GM18868 (cell line): ENCODE data around the gene KCNJ11.

Experiments
- ATAC-seq: cut with Tn5 transposase; IDR thresholded peaks from one replicate; pipeline ENCODE4 v1.9.1; 2021; ENCODE audit warnings: mild to moderate bottlenecking, moderate library complexity; ENCODE audit not compliant: unreplicated experiment

KCNJ11 gene

GRCh38 chr11:17392872-17393271 lies 4.4 kb upstream of the KCNJ11 start:
- ATAC-seq, result no peak

- no peak for ATAC-seq
Measured at GRCh38 chr11:17391493-17392355, 3.3 kb upstream of the KCNJ11 start.

- no peak for ATAC-seq
Measured at GRCh38 chr11:17389957-17390649, 1.6 kb upstream of the KCNJ11 start.

- peak; percentile 65 for ATAC-seq
Measured at GRCh38 chr11:17389211-17389956, 925 bp upstream of the KCNJ11 start.

GRCh38 chr11:17387811-17388210 lies 648 bp downstream of the KCNJ11 start:
- no peak for ATAC-seq

- ATAC-seq, result no peak
Measured at GRCh38 chr11:17387254-17387653, 1.2 kb downstream of the KCNJ11 start.

- peak; percentile 76 for ATAC-seq
Measured at GRCh38 chr11:17386331-17387084, 2.0 kb downstream of the KCNJ11 start.

- no peak for ATAC-seq
Measured at GRCh38 chr11:17385926-17386325, 2.5 kb downstream of the KCNJ11 start.

- no peak for ATAC-seq
Measured at GRCh38 chr11:17385492-17385891, 3.0 kb downstream of the KCNJ11 start.

- ATAC-seq, result peak; percentile 54
Measured at GRCh38 chr11:17384002-17384511, 4.4 kb downstream of the KCNJ11 start.

GRCh38 chr11:17383461-17383860 lies 5.0 kb downstream of the KCNJ11 start:
- peak; percentile 5 for ATAC-seq

- no peak for ATAC-seq
Measured at GRCh38 chr11:17382046-17382728, 6.3 kb downstream of the KCNJ11 start.

GRCh38 chr11:17381156-17381555 lies 7.3 kb downstream of the KCNJ11 start:
- no peak for ATAC-seq

- ATAC-seq, result no peak
Measured at GRCh38 chr11:17379383-17380180, 8.9 kb downstream of the KCNJ11 start.

- ATAC-seq, result no peak
Measured at GRCh38 chr11:17378655-17379054, 9.8 kb downstream of the KCNJ11 start.

GRCh38 chr11:17376493-17376892 lies 12.0 kb downstream of the KCNJ11 start:
- no peak for ATAC-seq

- ATAC-seq, result no peak
Measured at GRCh38 chr11:17375547-17375946, 12.9 kb downstream of the KCNJ11 start.

- no peak for ATAC-seq
Measured at GRCh38 chr11:17371614-17372013, 16.8 kb downstream of the KCNJ11 start.

GRCh38 chr11:17369684-17370243 lies 18.7 kb downstream of the KCNJ11 start:
- no peak for ATAC-seq
